ENCODE results near the gene CD244.

DNA sequence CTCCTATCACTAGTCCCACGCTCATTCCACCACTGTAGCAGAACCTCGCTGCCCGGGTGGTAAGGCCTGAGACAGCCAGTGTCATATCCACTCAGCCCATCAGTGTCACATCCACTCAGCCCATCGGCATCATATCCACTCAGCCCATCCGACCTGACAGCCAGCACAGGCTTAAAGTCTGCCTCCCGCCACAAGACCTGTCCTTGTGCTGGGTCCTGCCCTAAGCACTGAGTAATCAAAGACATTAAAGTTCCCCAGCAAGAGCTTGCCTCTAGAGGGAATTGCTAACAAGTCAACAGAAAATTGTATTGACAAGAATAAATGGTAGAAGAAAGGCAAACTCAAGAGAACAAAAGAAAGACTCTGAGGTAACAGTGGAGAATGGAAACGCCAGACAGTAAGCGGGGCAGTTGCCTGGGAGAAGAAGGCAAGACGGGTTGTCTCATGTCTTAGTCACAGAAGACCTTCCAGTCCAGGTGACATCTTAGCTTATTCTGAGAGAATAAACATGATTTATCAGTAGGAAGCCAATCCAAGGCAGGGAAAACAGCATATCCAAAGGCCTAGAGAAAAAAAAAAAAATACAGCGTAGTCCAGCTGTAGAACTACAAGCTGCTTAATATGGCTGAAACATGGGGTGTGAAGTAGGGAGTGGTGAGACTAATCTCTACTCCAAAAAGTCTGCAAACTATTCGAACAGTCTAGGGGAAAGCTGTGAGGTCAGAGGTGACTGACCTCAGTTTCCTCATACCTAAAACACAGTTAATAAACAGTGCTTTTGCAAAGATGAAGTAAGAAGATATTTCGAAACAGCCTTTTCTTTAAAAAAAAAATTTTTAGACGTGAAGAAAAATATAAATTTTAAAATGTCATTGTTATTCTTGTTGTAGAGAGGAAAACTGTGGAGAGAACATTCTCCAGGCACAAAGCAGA, 21.2 kb upstream of the CD244 start:
- TF ChIP-seq CTCF (IDR thresholded peaks at IDR 0.05) (no peak), POLR2A (IDR thresholded peaks at IDR 0.05) (no peak), POLR2AphosphoS5 (IDR thresholded peaks at IDR 0.05) (no peak), EP300 (IDR thresholded peaks at IDR 0.05) (no peak)

Measured in gastroesophageal sphincter (tissue), 3 donors.